ENCODE measurements around the gene METTL18.

- TF ChIP-seq CTCF (IDR thresholded peaks at IDR 0.05) (no peak), ZFX (IDR thresholded peaks at IDR 0.05; ENCODE audit: borderline replicate concordance) (no peak)
These were observed 29.4 kb upstream of the METTL18 start for GRCh38 chr1:169824153-169824552.
